ENCODE data around the gene MACROD1.

MACROD1 gene

DNA sequence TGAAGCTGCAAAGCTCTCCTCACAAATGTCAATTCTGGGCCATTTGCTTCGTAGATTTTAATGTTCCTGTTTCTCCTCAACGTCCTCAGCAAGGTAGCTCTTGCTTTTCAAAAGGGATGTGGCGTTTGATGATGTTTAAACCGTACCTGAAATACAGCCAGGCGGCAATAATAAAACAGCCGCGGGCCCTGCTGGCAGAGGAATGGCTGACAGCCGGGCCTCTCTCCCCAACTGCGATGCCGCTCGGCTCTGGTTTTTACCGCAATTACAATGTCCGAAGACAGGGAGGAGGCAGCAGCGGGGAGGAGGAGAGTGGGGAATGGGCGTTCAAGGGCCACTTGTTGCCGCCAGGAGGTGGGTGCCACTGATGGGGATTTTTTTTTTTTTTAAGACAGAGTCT is 27.5 kb downstream of the MACROD1 start:
- DNase-seq (ENCODE audit: low read depth): no peak
- TF ChIP-seq POLR2A (IDR thresholded peaks at IDR 0.05; ENCODE audit: extremely low read depth, insufficient read length) (no peak), MYC (IDR thresholded peaks at IDR 0.05; ENCODE audit: low read depth, low read length) (no peak)
- TF ChIP-seq, protein P1, sequence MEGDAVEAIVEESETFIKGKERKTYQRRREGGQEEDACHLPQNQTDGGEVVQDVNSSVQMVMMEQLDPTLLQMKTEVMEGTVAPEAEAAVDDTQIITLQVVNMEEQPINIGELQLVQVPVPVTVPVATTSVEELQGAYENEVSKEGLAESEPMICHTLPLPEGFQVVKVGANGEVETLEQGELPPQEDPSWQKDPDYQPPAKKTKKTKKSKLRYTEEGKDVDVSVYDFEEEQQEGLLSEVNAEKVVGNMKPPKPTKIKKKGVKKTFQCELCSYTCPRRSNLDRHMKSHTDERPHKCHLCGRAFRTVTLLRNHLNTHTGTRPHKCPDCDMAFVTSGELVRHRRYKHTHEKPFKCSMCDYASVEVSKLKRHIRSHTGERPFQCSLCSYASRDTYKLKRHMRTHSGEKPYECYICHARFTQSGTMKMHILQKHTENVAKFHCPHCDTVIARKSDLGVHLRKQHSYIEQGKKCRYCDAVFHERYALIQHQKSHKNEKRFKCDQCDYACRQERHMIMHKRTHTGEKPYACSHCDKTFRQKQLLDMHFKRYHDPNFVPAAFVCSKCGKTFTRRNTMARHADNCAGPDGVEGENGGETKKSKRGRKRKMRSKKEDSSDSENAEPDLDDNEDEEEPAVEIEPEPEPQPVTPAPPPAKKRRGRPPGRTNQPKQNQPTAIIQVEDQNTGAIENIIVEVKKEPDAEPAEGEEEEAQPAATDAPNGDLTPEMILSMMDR (IDR thresholded peaks at IDR 0.05; ENCODE audit: low read depth, low read length): no peak
- TF ChIP-seq, protein P2, sequence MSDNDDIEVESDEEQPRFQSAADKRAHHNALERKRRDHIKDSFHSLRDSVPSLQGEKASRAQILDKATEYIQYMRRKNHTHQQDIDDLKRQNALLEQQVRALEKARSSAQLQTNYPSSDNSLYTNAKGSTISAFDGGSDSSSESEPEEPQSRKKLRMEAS (IDR thresholded peaks at IDR 0.05; ENCODE audit: low read depth, low read length): no peak
- no peak overlapping the region for H3K4me3 ChIP-seq (ENCODE audit: low read depth, low read length)

DNA sequence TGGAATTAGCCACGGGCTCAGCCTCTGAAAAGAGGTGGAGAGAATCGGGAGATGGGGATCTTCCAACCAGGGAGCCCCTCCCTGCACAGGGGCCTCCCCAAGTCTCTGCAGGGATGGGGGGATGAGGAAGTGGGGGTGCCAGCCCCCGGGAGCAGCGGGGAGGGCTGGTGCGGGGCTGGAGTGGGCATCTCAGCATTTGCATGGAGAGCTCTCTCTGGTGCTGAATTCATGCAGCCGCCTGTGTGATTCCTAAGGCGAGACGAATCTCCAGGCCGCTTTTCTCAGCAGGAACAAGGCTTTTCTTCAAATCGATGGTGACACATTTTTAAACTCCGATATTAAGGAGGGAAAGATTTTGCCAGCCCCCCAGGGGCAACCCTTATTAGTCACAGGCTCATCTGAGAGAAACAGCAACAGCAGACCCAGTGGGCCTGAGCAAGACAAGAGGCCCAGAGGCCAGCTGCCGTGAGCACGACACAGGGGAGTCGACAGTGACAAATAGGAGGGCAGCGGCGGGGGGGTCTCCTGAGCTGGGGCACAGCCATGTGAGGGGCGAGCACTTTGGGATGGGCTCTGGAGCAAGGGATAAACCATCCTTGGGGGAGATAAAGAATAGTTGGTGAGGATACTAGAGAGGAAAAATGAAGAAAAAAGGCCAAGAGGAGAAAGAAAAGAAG is 29.0 kb downstream of the MACROD1 start:
- H3K4me3 ChIP-seq (ENCODE audit: low read depth, low read length): no peak overlapping the region
- TF ChIP-seq MYC (IDR thresholded peaks at IDR 0.05; ENCODE audit: low read depth, low read length) (no peak), POLR2A (IDR thresholded peaks at IDR 0.05; ENCODE audit: extremely low read depth, insufficient read length) (no peak)
- TF ChIP-seq, protein P1 (IDR thresholded peaks at IDR 0.05; ENCODE audit: low read depth, low read length): no peak
- DNase-seq (ENCODE audit: low read depth): no peak

DNA sequence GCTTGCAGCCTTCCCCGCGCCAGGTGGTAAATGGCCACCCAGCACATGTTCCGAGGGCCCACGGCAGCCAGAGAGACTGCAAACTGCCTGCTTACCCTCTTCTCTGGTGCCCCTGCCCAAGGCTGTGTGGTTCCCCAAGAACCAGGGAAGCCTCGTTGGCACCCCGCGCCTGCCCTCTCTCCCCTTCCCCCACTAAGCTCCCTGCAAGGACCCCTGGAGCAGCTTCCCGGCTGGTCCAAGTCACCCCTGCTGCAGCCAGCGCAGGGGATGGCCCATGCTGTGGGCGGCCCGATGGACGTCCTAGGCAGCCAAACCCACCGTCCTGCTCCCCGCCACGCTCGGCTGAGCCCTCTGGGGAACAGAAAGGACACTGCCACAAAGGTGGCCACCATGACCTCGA is 30.2 kb downstream of the MACROD1 start:
- TF ChIP-seq POLR2A (IDR thresholded peaks at IDR 0.05; ENCODE audit: extremely low read depth, insufficient read length) (no peak), MYC (IDR thresholded peaks at IDR 0.05; ENCODE audit: low read depth, low read length) (no peak)
- TF ChIP-seq, protein P2 (IDR thresholded peaks at IDR 0.05; ENCODE audit: low read depth, low read length): no peak
- TF ChIP-seq, protein P1 (IDR thresholded peaks at IDR 0.05; ENCODE audit: low read depth, low read length): no peak
- no peak overlapping the region for H3K4me3 ChIP-seq (ENCODE audit: low read depth, low read length)
- DNase-seq (ENCODE audit: low read depth): no peak

DNA sequence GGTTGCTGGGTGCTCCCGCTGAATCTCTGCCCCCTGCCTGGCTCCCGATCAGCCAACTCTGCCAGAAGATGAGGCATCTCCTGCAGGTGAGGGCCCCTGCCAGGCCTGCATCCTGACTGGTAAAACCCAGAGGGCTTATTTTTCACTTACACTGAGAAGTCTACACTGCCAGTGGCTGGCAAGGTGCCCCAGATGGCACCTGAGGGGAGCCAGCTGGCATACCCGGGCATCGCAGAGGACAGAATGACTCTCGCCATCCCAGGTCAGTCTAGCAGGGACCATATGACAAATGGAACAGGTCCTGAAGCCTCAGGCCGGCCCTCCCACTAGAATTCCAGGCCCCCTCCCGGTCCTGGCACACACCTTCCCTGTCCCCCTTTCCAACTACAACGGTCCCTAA is 30.9 kb downstream of the MACROD1 start:
- TF ChIP-seq, protein P2 (IDR thresholded peaks at IDR 0.05; ENCODE audit: low read depth, low read length): no peak
- no peak for TF ChIP-seq POLR2A (IDR thresholded peaks at IDR 0.05; ENCODE audit: extremely low read depth, insufficient read length)
- no peak for DNase-seq (ENCODE audit: low read depth)
- no peak overlapping the region for H3K4me3 ChIP-seq (ENCODE audit: low read depth, low read length)

DNA sequence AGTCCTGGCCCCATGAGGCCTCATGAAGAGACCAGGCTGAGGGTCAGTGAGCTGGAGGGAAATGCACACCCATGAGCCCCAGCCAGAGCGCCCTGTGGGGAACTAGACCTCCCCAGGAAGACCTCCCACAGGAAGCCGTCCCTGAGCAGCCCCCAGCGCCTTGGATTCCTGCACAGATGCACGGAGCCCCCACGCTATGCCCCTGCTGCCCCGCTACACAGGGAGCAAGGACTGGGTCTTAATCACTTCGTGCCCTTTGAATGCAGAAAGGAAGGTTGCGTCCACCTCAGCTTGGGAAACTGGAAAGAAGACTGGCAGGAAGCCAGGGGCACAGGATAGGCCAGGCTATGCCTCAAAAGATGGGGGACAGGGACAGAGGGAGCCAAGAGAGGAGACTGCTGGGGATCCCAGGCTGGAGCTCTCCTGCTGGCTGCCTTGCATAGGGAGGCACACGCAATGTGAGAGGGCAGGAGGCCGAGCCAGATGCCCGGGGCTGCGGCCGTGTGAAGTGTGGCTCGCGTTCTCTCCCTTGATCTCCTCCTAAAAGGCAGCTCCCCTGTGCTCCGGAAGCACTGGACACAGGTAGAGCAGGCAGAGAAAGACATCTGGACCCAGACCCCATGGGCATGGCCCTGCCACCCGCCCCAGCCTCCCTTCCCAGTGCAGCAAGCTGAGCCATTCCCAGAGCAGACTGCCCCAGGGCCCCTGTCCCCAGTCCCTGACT is 32.8 kb downstream of the MACROD1 start:
- no peak for DNase-seq (ENCODE audit: low read depth)
- no peak overlapping the region for H3K4me3 ChIP-seq (ENCODE audit: low read depth, low read length)

More for the DNA sequence above, 32.8 kb downstream of the MACROD1 start:
- TF ChIP-seq, protein P1 (IDR thresholded peaks at IDR 0.05; ENCODE audit: low read depth, low read length): no peak
- no peak for TF ChIP-seq MYC (IDR thresholded peaks at IDR 0.05; ENCODE audit: low read depth, low read length)
- TF ChIP-seq POLR2A (IDR thresholded peaks at IDR 0.05; ENCODE audit: extremely low read depth, insufficient read length): no peak
- TF ChIP-seq, protein P2 (IDR thresholded peaks at IDR 0.05; ENCODE audit: low read depth, low read length): no peak
